Measurements from ENCODE around the gene LARP6. TPM values are rescaled to one million over a fixed set of nuclear protein-coding genes. Genes with fewer than 3 reads are reported as not detected.
A peak's percentile ranks its signal among the peaks of the same experiment; 100 is the strongest.

LARP6 gene
- polyA plus RNA-seq, 1 donor (not counting 4 experiments of a cell fraction or from before 2014, with no cell fraction given): 66.1 TPM

- FAIRE-seq (peak; percentile 62), DNase-seq (ENCODE audit: low read depth, low spot score) (no peak)
- no peak overlapping the region for H2AFZ ChIP-seq (ENCODE audit: control insufficient read depth, low read length)
- no peaks in the 10 kb centered on the region for H3K27me3 ChIP-seq (ENCODE audit: control insufficient read depth, extremely low read depth, insufficient read depth, low read length)
- dilution Hi-C loops (cut with MboI; ENCODE audit: extremely low pct_ligation_motif_present, low sequenced_read_pairs): no loop called here
- no peak overlapping the region for H3K27ac ChIP-seq (ENCODE audit: control insufficient read depth, insufficient read depth, low read length)
- TF ChIP-seq CTCF (optimal IDR thresholded peaks at IDR 0.05 in 1 of 3, IDR thresholded peaks at IDR 0.05 in 1 of 3, conservative IDR thresholded peaks at IDR 0.05 in 1 of 3; ENCODE audit: extremely low read depth in 1 of 3, insufficient read depth in 2 of 3, low read length in 3 of 3): no peak
- TF ChIP-seq EZH2 (IDR thresholded peaks at IDR 0.05; ENCODE audit: low read length): no peak
- no peaks in the 10 kb centered on the region for H3K9me1 ChIP-seq (ENCODE audit: control insufficient read depth, extremely low read depth, insufficient read depth, low read length)
- H4K20me1 ChIP-seq (ENCODE audit: control insufficient read depth, extremely low read depth, insufficient read depth, low read length): no peaks in the 10 kb centered on the region
- no peaks in the 10 kb centered on the region for H3K36me3 ChIP-seq (ENCODE audit: control insufficient read depth in 2 of 2, extremely low read depth in 1 of 2, insufficient read depth in 2 of 2, low read length in 2 of 2)
- peaks cover 2% of the 10 kb centered on the region for H3K9me3 ChIP-seq (ENCODE audit: control insufficient read depth, low read depth, low read length)
- H3K4me1 ChIP-seq (ENCODE audit: control insufficient read depth, extremely low read depth, insufficient read depth, low read length): peaks cover 6% of the 10 kb centered on the region
- H3K79me2 ChIP-seq (ENCODE audit: control insufficient read depth, insufficient read depth, low read length): no peaks in the 10 kb centered on the region
- no peak overlapping the region for H3K9ac ChIP-seq (ENCODE audit: control insufficient read depth, extremely low read depth, insufficient read depth, low read length)
- H3K4me2 ChIP-seq (ENCODE audit: control insufficient read depth, extremely low read depth, insufficient read depth, low read depth, low read length): no peak overlapping the region
- no peak overlapping the region for H3K4me3 ChIP-seq (ENCODE audit: control insufficient read depth in 2 of 3, extremely low read depth in 1 of 3, insufficient read depth in 2 of 3, low read depth in 1 of 3, low read length in 3 of 3)
Observed at GRCh38 chr15:70870051-70870450, 16.1 kb upstream of the LARP6 start.

- FAIRE-seq (no peak), DNase-seq (ENCODE audit: low read depth, low spot score) (no peak)
- Histone ChIP-seq H3K27me3 (ENCODE audit: control insufficient read depth, extremely low read depth, insufficient read depth, low read length) (no peaks in the 10 kb centered on the region), H3K9me3 (ENCODE audit: control insufficient read depth, low read depth, low read length) (peaks cover 2% of the 10 kb centered on the region), H3K9ac (ENCODE audit: control insufficient read depth, extremely low read depth, insufficient read depth, low read length) (no peak overlapping the region), H3K4me1 (ENCODE audit: control insufficient read depth, extremely low read depth, insufficient read depth, low read length) (peaks cover 7% of the 10 kb centered on the region), H3K27ac (ENCODE audit: control insufficient read depth, insufficient read depth, low read length) (no peak overlapping the region), H4K20me1 (ENCODE audit: control insufficient read depth, extremely low read depth, insufficient read depth, low read length) (no peaks in the 10 kb centered on the region), H3K4me3 (ENCODE audit: control insufficient read depth in 2 of 3, extremely low read depth in 1 of 3, insufficient read depth in 2 of 3, low read depth in 1 of 3, low read length in 3 of 3) (no peak overlapping the region), H3K4me2 (ENCODE audit: control insufficient read depth, extremely low read depth, insufficient read depth, low read depth, low read length) (no peak overlapping the region), H3K79me2 (ENCODE audit: control insufficient read depth, insufficient read depth, low read length) (no peaks in the 10 kb centered on the region), H3K9me1 (ENCODE audit: control insufficient read depth, extremely low read depth, insufficient read depth, low read length) (no peaks in the 10 kb centered on the region), H3K36me3 (ENCODE audit: control insufficient read depth in 2 of 2, extremely low read depth in 1 of 2, insufficient read depth in 2 of 2, low read length in 2 of 2) (no peaks in the 10 kb centered on the region), H2AFZ (ENCODE audit: control insufficient read depth, low read length) (no peak overlapping the region)
- dilution Hi-C loops (cut with MboI; ENCODE audit: extremely low pct_ligation_motif_present, low sequenced_read_pairs): no loop called here
- TF ChIP-seq EZH2 (IDR thresholded peaks at IDR 0.05; ENCODE audit: low read length) (no peak), CTCF (optimal IDR thresholded peaks at IDR 0.05 in 1 of 3, IDR thresholded peaks at IDR 0.05 in 1 of 3, conservative IDR thresholded peaks at IDR 0.05 in 1 of 3; ENCODE audit: extremely low read depth in 1 of 3, insufficient read depth in 2 of 3, low read length in 3 of 3) (no peak)
Observed at GRCh38 chr15:70869346-70869745, 15.4 kb upstream of the LARP6 start.

Measured in keratinocyte (primary cell).